Parietal lobe (tissue), 2 donors: Measurements from ENCODE around the gene SNAPIN. TPM values are rescaled to one million over a fixed set of nuclear protein-coding genes. Genes with fewer than 3 reads are reported as not detected.

Source experiments
- small RNA-seq: library from RNA; depleted of rRNA; stranded (forward); fragments of <200 nt; gene quantifications from one replicate; pipeline ENCODE3, GENCODE V24; 2014; ENCODE audit warnings: low replicate concordance
- total RNA-seq: library from RNA; depleted of rRNA; stranded (reverse); fragments of >200 nt; gene quantifications from one replicate; pipeline ENCODE4 v1.2.3, GENCODE V29; 2014

Gene SNAPIN, protein sequence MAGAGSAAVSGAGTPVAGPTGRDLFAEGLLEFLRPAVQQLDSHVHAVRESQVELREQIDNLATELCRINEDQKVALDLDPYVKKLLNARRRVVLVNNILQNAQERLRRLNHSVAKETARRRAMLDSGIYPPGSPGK
- total RNA-seq, result 30.7 TPM

GRCh38 chr1:153658400-153659174, at the start of gene SNAPIN:
Gene SNAPIN, plus strand, starts transcription at chr1:153658703. Its CDS starts 41 bp downstream, at chr1:153658744.

DNA sequence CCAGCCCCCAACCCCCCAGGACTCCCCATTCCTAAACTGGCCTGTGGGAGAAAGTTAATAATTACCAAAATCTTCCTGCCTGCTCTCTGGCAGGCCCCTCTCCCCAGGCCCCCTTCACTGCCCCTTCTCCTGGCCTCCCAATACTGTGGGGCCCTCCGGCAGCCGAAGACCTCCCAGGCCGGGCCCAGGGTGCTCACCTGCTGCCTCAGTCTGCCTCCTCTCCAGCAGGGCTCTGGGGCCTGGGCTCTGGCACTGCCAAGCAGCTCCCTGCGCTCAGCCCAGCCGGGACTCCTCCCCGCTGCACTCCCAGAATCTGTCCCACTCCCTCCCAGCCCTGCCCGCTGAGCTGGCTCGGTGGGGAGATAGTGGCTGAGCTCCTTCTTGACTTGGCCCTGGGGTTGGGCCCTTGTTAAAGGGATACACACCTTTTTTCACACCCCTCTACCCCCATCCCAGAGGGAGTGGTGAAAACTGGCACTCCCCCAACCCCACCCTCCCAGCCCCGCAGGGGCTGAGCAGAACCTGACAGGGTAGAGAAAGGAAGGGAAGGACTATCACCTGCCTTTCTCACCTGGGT, 45.7 kb upstream of the SNAPIN start, which contains the start of gene S100A16:
Gene S100A16 (minus strand): TSS at position 383 of the 577 bp plus-strand sequence. CDS start 4,986 bp downstream, outside the sequence.

DNA sequence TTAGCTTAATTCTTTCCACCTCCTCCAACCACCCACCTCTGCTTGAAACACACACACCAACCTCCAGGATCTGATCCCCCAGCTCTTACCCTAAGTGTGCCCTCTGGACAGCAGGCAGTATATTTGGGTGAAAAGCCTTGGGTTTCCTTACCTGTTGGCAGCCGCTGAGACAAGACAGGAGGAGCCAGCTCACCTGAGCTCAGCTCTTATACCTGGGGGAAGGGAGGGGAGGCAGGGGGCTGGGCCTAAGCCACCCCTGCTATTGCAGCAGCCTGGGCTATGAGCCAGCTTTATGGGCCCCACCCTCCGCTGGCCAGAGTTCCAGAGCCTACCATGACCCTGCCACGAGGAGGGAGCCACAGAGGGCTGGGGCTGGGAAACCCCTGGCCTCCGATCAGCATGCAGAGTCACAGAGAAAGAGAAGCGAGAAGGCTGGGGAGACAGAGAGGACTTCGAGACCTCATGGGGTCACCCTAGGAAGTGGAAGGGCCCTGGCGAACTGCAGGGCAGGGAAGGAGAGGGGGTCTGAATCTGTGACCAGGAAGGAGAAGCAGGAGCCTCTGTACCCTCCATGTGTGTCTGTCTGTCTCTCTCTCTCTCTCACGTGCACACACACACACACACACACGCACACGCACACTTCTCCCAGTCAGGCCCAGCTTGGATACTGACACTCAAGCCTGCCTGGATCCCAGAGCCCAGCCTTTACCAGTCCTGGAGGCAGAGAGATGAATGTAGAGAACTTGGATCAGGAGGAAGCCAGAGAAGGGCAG, 42.2 kb upstream of the SNAPIN start, which contains the start of gene S100A14:
Gene S100A14 (minus strand): TSS at position 182 of the 773 bp plus-strand sequence. CDS start 467 bp downstream, outside the sequence.

GRCh38 chr1:153626904-153627714, 31.4 kb upstream of the SNAPIN start, which contains the start of gene S100A13:
Gene S100A13, minus strand, starts transcription at chr1:153627505. Its CDS starts 1,033 bp downstream, at chr1:153626472.

GRCh38 chr1:153627715-153628626, 30.5 kb upstream of the SNAPIN start, which contains the start of gene S100A1:
Gene S100A1, plus strand, starts transcription at chr1:153628434. Its CDS starts 2,088 bp downstream, at chr1:153630522.

GRCh38 chr1:153633754-153634665, 24.5 kb upstream of the SNAPIN start, which contains the start of gene CHTOP:
Gene CHTOP, plus strand, starts transcription at chr1:153634066. Its CDS starts 2,523 bp downstream, at chr1:153636589.

GRCh38 chr1:153670859-153671627, 12.5 kb downstream of the SNAPIN start, which contains the start of gene ILF2:
Gene ILF2, minus strand, starts transcription at chr1:153670993. Its CDS starts 71 bp downstream, at chr1:153670922.

GRCh38 chr1:153678519-153679336, 20.2 kb downstream of the SNAPIN start, which contains the start of gene NPR1:
Gene NPR1, plus strand, starts transcription at chr1:153678688. Its CDS starts 421 bp downstream, at chr1:153679109.

Small RNA genes within 50 kb of the gene (small RNA-seq; reads per million reads assigned to genes)
- gene MIR8083, result not detected
- not detected for gene RN7SL372P

Other genes starting within 250 kb of the SNAPIN start
- not detected for gene S100A7A, start 242.2 kb upstream of the SNAPIN start, total RNA-seq
- not detected for gene S100A7, start 198.1 kb upstream of the SNAPIN start, total RNA-seq
- gene S100A6, start 122.7 kb upstream of the SNAPIN start, total RNA-seq, result 7.2 TPM
- gene S100A5, start 117.8 kb upstream of the SNAPIN start, total RNA-seq, result not detected
- 1.3 TPM for gene S100A4, start 112.9 kb upstream of the SNAPIN start, total RNA-seq
- not detected for gene S100A3, start 109.4 kb upstream of the SNAPIN start, total RNA-seq
- gene S100A2, start 92.9 kb upstream of the SNAPIN start, total RNA-seq, result not detected
- gene S100A16, start 45.6 kb upstream of the SNAPIN start, total RNA-seq, result 9.7 TPM
- gene S100A14, start 42.4 kb upstream of the SNAPIN start, total RNA-seq, result not detected
- gene S100A13, start 31.2 kb upstream of the SNAPIN start, total RNA-seq, result 3.4 TPM
- 0.94 TPM for gene S100A1, start 30.3 kb upstream of the SNAPIN start, total RNA-seq
- 129 TPM for gene CHTOP, start 24.6 kb upstream of the SNAPIN start, total RNA-seq
- gene ILF2, start 12.3 kb downstream of the SNAPIN start, total RNA-seq, result 161 TPM
- under 0.01 TPM for gene NPR1, start 20.0 kb downstream of the SNAPIN start, total RNA-seq
- gene INTS3, start 69.3 kb downstream of the SNAPIN start, total RNA-seq, result 68.9 TPM
- gene SLC27A3, start 116.7 kb downstream of the SNAPIN start, total RNA-seq, result 18.2 TPM